Effector CD8-positive, alpha-beta T cell (primary cell): Measurements from ENCODE around the gene RCOR2.
A peak's percentile ranks its signal among the peaks of the same experiment; 100 is the strongest.
"Not testable (repeated sequence)": the region's sequence is repeated elsewhere in the genome, so short reads cannot be mapped to it uniquely, and the experiment has no call there.

Experiments
- DNase-seq: peaks from one replicate; lab custom pipeline; 2025; lab: John Stamatoyannopoulos, UW
- total RNA-seq, 4 experiments: gene quantifications; one replicate each; lab custom pipeline; 2026; lab: John Stamatoyannopoulos, UW

Gene RCOR2
- 0 to 0.72 (median 0.04) reads per million in 4 experiments for total RNA-seq

GRCh38 chr11:63916837-63917691 is at the start of gene RCOR2:
TSS of gene RCOR2 (minus strand) at chr11:63917164. CDS start at chr11:63916456, 708 bp downstream.
- DNase-seq = peak; percentile 26

GRCh38 chr11:63966444-63966843 is 49.5 kb upstream of the RCOR2 start:
- DNase-seq = no peak

GRCh38 chr11:63963895-63964294 is 46.9 kb upstream of the RCOR2 start:
- not testable (repeated sequence) for DNase-seq

GRCh38 chr11:63961608-63962412 is 44.8 kb upstream of the RCOR2 start:
- no peak for DNase-seq

- DNase-seq = no peak
Observed at GRCh38 chr11:63958008-63958407, 41.0 kb upstream of the RCOR2 start.

- no peak for DNase-seq
Observed at GRCh38 chr11:63952570-63952969, 35.6 kb upstream of the RCOR2 start.

GRCh38 chr11:63951779-63952536 is 35.0 kb upstream of the RCOR2 start:
- no peak for DNase-seq

- DNase-seq = peak; percentile 8
Observed at GRCh38 chr11:63945477-63946163, 28.7 kb upstream of the RCOR2 start.

GRCh38 chr11:63944987-63945386 is 28.0 kb upstream of the RCOR2 start:
- no peak for DNase-seq

GRCh38 chr11:63942803-63943202 is 25.8 kb upstream of the RCOR2 start:
- no peak for DNase-seq

- DNase-seq = no peak
Observed at GRCh38 chr11:63941901-63942300, 24.9 kb upstream of the RCOR2 start.

GRCh38 chr11:63940786-63941185 is 23.8 kb upstream of the RCOR2 start:
- DNase-seq = no peak

GRCh38 chr11:63939397-63939891 is 22.5 kb upstream of the RCOR2 start:
- no peak for DNase-seq

GRCh38 chr11:63938479-63939396 is 21.8 kb upstream of the RCOR2 start, which contains the start of gene NAA40:
TSS of gene NAA40 (plus strand) at chr11:63939002. CDS start at chr11:63939097, 95 bp downstream.
- DNase-seq = peak; percentile 86

- no peak for DNase-seq
Observed at GRCh38 chr11:63937713-63938478, 20.9 kb upstream of the RCOR2 start.

GRCh38 chr11:63933459-63933858 is 16.5 kb upstream of the RCOR2 start:
- DNase-seq = no peak

GRCh38 chr11:63931876-63932275 is 14.9 kb upstream of the RCOR2 start:
- DNase-seq = no peak

- no peak for DNase-seq
Observed at GRCh38 chr11:63931045-63931444, 14.1 kb upstream of the RCOR2 start.

- no peak for DNase-seq
Observed at GRCh38 chr11:63929616-63930015, 12.7 kb upstream of the RCOR2 start.
